HFFc6 (cell line): ENCODE results near the gene PLXND1. TPM values are rescaled to one million over a fixed set of nuclear protein-coding genes. Genes with fewer than 3 reads are reported as not detected.

Experiments used
- DNase-seq: peaks from one replicate; pipeline ENCODE4 v3.0.0-alpha.2; 2018
- H3K27ac Mint-ChIP-seq: 2 replicates; pipeline ENCODE4 v1.8.0; 2020; ENCODE audit warnings: mild to moderate bottlenecking, mixed read lengths
- H3K27me3 Mint-ChIP-seq: 2 replicates; pipeline ENCODE4 v1.8.0; 2021; ENCODE audit warnings: mild to moderate bottlenecking, moderate library complexity, mixed read lengths; ENCODE audit not compliant: insufficient read depth
- H3K36me3 Mint-ChIP-seq: 2 replicates; pipeline ENCODE4 v1.8.0; 2021; ENCODE audit warnings: low read depth, mixed read lengths
- H3K4me1 Mint-ChIP-seq: 2 replicates; pipeline ENCODE4 v1.8.0; 2020; ENCODE audit warnings: low read depth, mixed read lengths
- H3K4me3 Mint-ChIP-seq: 2 replicates; pipeline ENCODE4 v1.8.0; 2020; ENCODE audit warnings: mild to moderate bottlenecking, moderate library complexity, mixed read lengths
- H3K9me3 Mint-ChIP-seq: 2 replicates; pipeline ENCODE4 v1.8.0; 2020; ENCODE audit warnings: mild to moderate bottlenecking, mixed read lengths
- total RNA-seq, 6 experiments: library from RNA; stranded (reverse); fragmentation: NEBNext Ultra II Directional; extraction: Animal tissue kit (Norgen Biotek cat#: 25700); gene quantifications; 2 replicates in 1 of 6; 3 replicates in 5 of 6; pipeline ENCODE4 v1.2.3, GENCODE V29; 2021
- TF ChIP-seq, protein P1 (sequence below): fragments of 200-600 bp; sonication (generic); IDR thresholded peaks from 2 replicates; pipeline ENCODE4 v1.5.0; 2021; ENCODE audit warnings: antibody characterized with exemption, mild to moderate bottlenecking

The PLXND1 gene
- total RNA-seq, 6 experiments from 2014 or later = 86.7 to 118 (median 108) TPM

DNA sequence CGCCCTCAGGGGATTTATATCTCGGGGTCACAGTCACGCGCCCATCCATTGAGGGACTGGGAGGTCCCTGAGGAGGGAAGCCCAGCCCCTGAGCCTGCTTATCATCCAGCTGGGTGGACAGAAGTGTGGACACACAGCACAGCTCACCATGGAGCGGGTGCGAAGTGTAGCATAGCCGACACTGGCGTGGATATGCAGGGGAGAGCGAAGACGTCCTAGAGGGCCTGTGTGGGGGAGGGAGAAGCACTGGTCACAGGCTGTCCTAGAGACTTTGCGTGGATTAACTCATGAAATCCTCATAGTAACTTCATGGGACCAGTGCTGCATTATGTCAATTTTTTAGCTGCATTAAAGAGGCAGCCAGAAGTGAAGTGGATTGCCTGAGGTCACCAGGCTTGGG, 26.1 kb upstream of the PLXND1 start:
- H3K27ac Mint-ChIP-seq = no peak overlapping the region
- H3K4me1 Mint-ChIP-seq = peaks cover 14% of the 10 kb centered on the region
- peaks cover 13% of the 10 kb centered on the region for H3K9me3 Mint-ChIP-seq
- no peak for DNase-seq
- peaks cover 15% of the 10 kb centered on the region for H3K36me3 Mint-ChIP-seq
- H3K4me3 Mint-ChIP-seq = no peak overlapping the region
- TF ChIP-seq, protein P1, sequence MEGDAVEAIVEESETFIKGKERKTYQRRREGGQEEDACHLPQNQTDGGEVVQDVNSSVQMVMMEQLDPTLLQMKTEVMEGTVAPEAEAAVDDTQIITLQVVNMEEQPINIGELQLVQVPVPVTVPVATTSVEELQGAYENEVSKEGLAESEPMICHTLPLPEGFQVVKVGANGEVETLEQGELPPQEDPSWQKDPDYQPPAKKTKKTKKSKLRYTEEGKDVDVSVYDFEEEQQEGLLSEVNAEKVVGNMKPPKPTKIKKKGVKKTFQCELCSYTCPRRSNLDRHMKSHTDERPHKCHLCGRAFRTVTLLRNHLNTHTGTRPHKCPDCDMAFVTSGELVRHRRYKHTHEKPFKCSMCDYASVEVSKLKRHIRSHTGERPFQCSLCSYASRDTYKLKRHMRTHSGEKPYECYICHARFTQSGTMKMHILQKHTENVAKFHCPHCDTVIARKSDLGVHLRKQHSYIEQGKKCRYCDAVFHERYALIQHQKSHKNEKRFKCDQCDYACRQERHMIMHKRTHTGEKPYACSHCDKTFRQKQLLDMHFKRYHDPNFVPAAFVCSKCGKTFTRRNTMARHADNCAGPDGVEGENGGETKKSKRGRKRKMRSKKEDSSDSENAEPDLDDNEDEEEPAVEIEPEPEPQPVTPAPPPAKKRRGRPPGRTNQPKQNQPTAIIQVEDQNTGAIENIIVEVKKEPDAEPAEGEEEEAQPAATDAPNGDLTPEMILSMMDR = no peak
- peaks cover 1% of the 10 kb centered on the region; the same call in 1 of the 2 replicates for H3K27me3 Mint-ChIP-seq

DNA sequence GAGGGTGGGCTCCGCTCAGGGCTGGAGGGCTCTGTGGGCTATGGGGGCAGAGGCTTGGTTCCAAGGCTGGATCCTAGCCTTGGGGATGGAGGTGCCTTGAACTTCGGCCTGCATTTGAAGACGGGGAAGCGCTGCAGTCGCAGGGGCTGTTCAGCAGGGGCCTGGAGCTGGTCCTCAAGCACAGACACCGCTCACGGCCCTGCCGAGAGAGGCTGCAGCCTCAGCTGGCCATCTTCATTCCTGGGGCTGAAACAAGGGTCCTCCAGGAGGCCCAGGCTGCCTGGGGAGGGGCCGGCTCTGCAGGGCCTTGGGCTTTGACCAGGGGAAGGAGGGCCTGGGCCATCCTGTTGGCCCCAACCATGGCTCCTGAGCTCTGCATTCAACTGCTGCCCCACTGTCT, 25.6 kb upstream of the PLXND1 start:
- no peak for DNase-seq
- Mint-ChIP-seq H3K9me3 (peaks cover 13% of the 10 kb centered on the region), H3K27ac (no peak overlapping the region), H3K4me3 (no peak overlapping the region), H3K36me3 (peaks cover 15% of the 10 kb centered on the region), H3K4me1 (peaks cover 19% of the 10 kb centered on the region), H3K27me3 (peaks cover 1% of the 10 kb centered on the region; the same call in 1 of the 2 replicates)
- TF ChIP-seq, protein P1 = no peak

DNA sequence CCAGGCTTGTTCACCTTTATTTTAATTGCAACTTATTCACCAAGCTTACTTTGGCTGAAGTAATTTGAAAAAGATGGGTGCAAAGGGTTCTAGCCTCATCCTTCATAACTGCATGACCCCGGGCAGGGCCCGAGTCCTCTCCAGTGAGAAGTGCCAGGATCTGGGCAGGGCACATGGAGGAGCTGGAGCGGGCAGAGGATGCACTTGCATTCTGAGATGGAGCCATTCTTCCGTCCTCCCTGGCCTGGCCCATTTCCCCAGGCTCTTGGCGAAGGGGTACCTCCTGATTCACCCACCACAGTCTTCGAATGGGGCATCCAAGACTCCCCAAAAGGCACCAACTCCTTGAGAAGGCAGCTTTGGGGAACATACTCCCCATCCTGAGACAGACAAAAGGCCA, 22.5 kb upstream of the PLXND1 start:
- Mint-ChIP-seq H3K4me1 (peaks cover 40% of the 10 kb centered on the region), H3K4me3 (no peak overlapping the region), H3K27ac (no peak overlapping the region), H3K36me3 (no peaks in the 10 kb centered on the region), H3K27me3 (peaks cover 1% of the 10 kb centered on the region), H3K9me3 (no peaks in the 10 kb centered on the region)
- DNase-seq = no peak
- TF ChIP-seq, protein P1 = no peak

DNA sequence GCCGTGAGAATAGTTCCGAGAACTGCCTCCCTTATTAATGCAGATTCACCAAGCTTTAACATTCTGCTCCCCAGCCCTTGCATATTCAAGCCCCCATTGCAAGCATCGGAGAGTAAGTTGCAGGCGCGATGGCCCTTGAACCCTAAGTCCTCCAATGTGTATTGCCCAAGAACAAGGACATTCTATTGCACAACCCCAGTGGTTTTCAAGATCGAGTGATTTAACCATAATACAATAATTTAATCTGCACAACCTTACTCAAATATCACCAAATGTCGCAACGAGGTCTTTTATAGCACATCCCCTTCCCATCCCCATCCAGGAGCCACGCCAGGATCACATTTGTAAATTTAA, 21.7 kb upstream of the PLXND1 start:
- no peaks in the 10 kb centered on the region for H3K36me3 Mint-ChIP-seq
- peaks cover 40% of the 10 kb centered on the region for H3K4me1 Mint-ChIP-seq
- peak overlapping the region; percentile 81 for H3K4me3 Mint-ChIP-seq
- H3K9me3 Mint-ChIP-seq = no peaks in the 10 kb centered on the region
- TF ChIP-seq, protein P1 = peak; percentile 31
- H3K27ac Mint-ChIP-seq = peak overlapping the region; percentile 97
- H3K27me3 Mint-ChIP-seq = peaks cover under 1% of the 10 kb centered on the region
- DNase-seq = no peak

DNA sequence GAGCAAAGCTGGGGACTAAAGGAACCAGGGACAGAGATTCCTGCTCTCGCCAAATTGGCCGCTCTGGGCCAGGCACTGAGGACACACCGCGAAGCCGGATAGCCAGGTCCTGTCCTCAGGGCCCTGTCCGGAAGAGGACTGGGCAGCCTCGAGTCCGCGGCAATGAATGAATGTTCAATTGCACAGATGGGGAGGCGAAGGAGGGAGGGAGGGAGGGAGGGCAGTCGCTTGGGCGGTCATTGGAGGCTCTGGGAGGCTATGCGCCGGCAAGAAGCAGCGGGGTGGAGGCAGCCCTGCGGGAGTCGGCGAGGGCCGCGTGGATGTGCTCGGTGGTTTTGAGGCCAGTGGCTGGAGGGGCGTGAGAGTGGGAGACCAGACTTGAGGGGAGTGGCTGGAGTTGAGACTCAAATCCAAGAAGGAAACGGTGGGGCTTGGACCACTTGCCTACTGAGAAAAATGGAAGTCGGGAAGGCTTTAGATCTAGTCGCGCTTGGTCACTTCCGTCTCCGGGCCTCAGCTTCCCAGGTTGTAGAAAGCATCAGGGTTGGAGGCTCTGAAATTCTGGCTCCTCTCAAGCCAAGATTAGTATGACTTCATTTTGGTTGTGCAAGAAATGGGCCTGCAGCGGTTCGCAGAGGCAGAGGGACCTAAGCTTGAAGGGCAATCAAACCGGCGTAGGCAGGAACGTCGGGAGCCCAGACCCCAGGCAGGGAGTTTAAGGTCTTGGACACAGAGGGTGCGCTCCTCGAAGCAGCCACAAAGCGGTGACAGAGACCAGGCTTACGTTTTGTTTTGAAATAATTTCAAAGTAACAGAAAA, 21.1 kb upstream of the PLXND1 start:
- Mint-ChIP-seq H3K36me3 (no peaks in the 10 kb centered on the region), H3K27ac (peak overlapping the region; percentile 97), H3K4me3 (peak overlapping the region; percentile 81), H3K27me3 (no peaks in the 10 kb centered on the region; the same call in none of the 2 replicates), H3K9me3 (no peaks in the 10 kb centered on the region), H3K4me1 (peaks cover 40% of the 10 kb centered on the region)
- DNase-seq = peak; percentile 83
- TF ChIP-seq, protein P1 = peak; percentile 84
